SK-N-SH (cell line): ENCODE results near the gene ATP6V1G2. TPM values are rescaled to one million over a fixed set of nuclear protein-coding genes. Genes with fewer than 3 reads are reported as not detected.
"Not testable (repeated sequence)": the region's sequence is repeated elsewhere in the genome, so short reads cannot be mapped to it uniquely, and the experiment has no call there.

Experiments
- CTCF ChIA-PET: fragments of 300-600, 350-600 bp; formaldehyde crosslinking; extraction: SDS; loops from one replicate; lab custom pipeline; 2021; lab: Yijun Ruan, JAX
- POLR2A ChIA-PET: fragments of 350-600 bp; sonication (Branson Sonifier 250); formaldehyde crosslinking; extraction: SDS; loops from one replicate; lab custom pipeline; 2020; ENCODE audit warnings: antibody characterized with exemption, inconsistent platforms; lab: Yijun Ruan, JAX
- DNase-seq: peaks from one replicate; pipeline ENCODE4 v3.0.0; 2012
- H2AFZ ChIP-seq: fragments of 200-600 bp; sonication (generic); 2 replicates; pipeline ENCODE4 v1.8.1; 2016; ENCODE audit warnings: antibody characterized with exemption, mild to moderate bottlenecking, low read depth
- H3F3A ChIP-seq: fragments of 200-600 bp; sonication (generic); replicated peaks from 2 replicates; pipeline ENCODE3; 2016; ENCODE audit warnings: antibody characterized with exemption, mild to moderate bottlenecking; ENCODE audit not compliant: insufficient read depth
- H3K27ac ChIP-seq, 2 experiments: fragments of 200-500 bp in 1 of 2; fragments of 200-600 bp in 1 of 2; sonication (Bioruptor generic) in 1 of 2; sonication (generic), shearing (Covaris generic) in 1 of 2; 2 replicates each; pipeline versions ENCODE4 v1.5.1 to v1.6.1; 2014 to 2016; ENCODE audit warnings: low read depth in 2 of 2, inconsistent platforms in 1 of 2, low read length in 1 of 2, mild to moderate bottlenecking in 1 of 2, mixed read lengths in 1 of 2
- H3K27me3 ChIP-seq: fragments of 200-600 bp; sonication (generic), shearing (Covaris generic); 2 replicates; pipeline ENCODE4 v1.6.1; 2016; ENCODE audit warnings: mixed run types; ENCODE audit not compliant: insufficient read depth
- H3K36me3 ChIP-seq, 2 experiments: fragments of 200-500 bp in 1 of 2; fragments of 200-600 bp in 1 of 2; sonication (Bioruptor generic) in 1 of 2; sonication (generic) in 1 of 2; replicated peaks in 1 of 2; 2 replicates each; pipeline versions ENCODE3 to v1.5.1; 2014 to 2016; ENCODE audit warnings: low read length in 1 of 2, mild to moderate bottlenecking in 1 of 2; ENCODE audit not compliant: insufficient read depth in 2 of 2, control insufficient read depth in 1 of 2
- H3K4me1 ChIP-seq, 2 experiments: fragments of 200-500 bp in 1 of 2; fragments of 200-600 bp in 1 of 2; sonication (Bioruptor generic) in 1 of 2; sonication (generic), shearing (Covaris generic) in 1 of 2; 2 replicates each; pipeline versions ENCODE4 v1.5.1 to v1.6.1; 2014 to 2016; ENCODE audit warnings: low read depth in 1 of 2, low read length in 1 of 2, mixed run types in 1 of 2; ENCODE audit not compliant: insufficient read depth in 2 of 2, control insufficient read depth in 1 of 2
- H3K4me2 ChIP-seq: fragments of 200-600 bp; sonication (generic), shearing (Covaris generic); 2 replicates; pipeline ENCODE4 v1.6.1; 2017; ENCODE audit warnings: mixed run types
- H3K4me3 ChIP-seq, 2 experiments: fragments of 200-500 bp in 1 of 2; fragments of 200-600 bp in 1 of 2; sonication (Bioruptor generic) in 1 of 2; sonication (generic), shearing (Covaris generic) in 1 of 2; 2 replicates each; pipeline versions ENCODE4 v1.5.1 to v1.8.1; 2014 to 2016; ENCODE audit warnings: low read depth in 2 of 2, inconsistent platforms in 1 of 2, low read length in 1 of 2, mild to moderate bottlenecking in 1 of 2, mixed read lengths in 1 of 2, moderate library complexity in 1 of 2
- H3K79me2 ChIP-seq: fragments of 200-600 bp; sonication (generic); 2 replicates; pipeline ENCODE4 v1.8.1; 2017; ENCODE audit warnings: mild to moderate bottlenecking; ENCODE audit not compliant: insufficient read depth
- H3K9ac ChIP-seq: fragments of 200-600 bp; sonication (generic); 2 replicates; pipeline ENCODE4 v1.6.1; 2017; ENCODE audit warnings: mixed run types
- H3K9me2 ChIP-seq: fragments of 200-600 bp; sonication (generic); 2 replicates; pipeline ENCODE4 v1.6.1; 2017; ENCODE audit warnings: mixed run types
- H3K9me3 ChIP-seq: fragments of 200-600 bp; sonication (generic); 2 replicates; pipeline ENCODE4 v1.6.1; 2017; ENCODE audit warnings: mixed run types, mild to moderate bottlenecking, moderate library complexity
- H4K20me1 ChIP-seq: fragments of 200-600 bp; sonication (generic); 2 replicates; pipeline ENCODE4 v1.6.1; 2017; ENCODE audit warnings: mild to moderate bottlenecking, mixed run types; ENCODE audit not compliant: insufficient read depth
- CHD2 ChIP-seq: fragments of 150-350 bp; IDR thresholded peaks from 2 replicates; pipeline ENCODE4 v1.6.1; 2018; ENCODE audit warnings: low read length; ENCODE audit not compliant: partially characterized antibody
- FOSL2 ChIP-seq: IDR thresholded peaks from 2 replicates; pipeline ENCODE4 v1.4.0; 2012; ENCODE audit warnings: low read depth, mild to moderate bottlenecking, moderate library complexity, borderline replicate concordance
- GABPA ChIP-seq: IDR thresholded peaks from 2 replicates; pipeline ENCODE4 v1.4.0; 2012; ENCODE audit warnings: low read depth, mild to moderate bottlenecking
- IRF3 ChIP-seq: fragments of 150-350 bp; IDR thresholded peaks from 2 replicates; pipeline ENCODE4 v1.6.1; 2016; ENCODE audit warnings: mild to moderate bottlenecking, low read depth, low read length
- JUND ChIP-seq: IDR thresholded peaks from 2 replicates; pipeline ENCODE4 v1.4.0; 2012
- MXI1 ChIP-seq: IDR thresholded peaks from 2 replicates; pipeline ENCODE4 v1.6.1; 2012; ENCODE audit warnings: mild to moderate bottlenecking, low read depth, low read length, improper control_type of control experiment
- NRF1 ChIP-seq: IDR thresholded peaks from 2 replicates; pipeline ENCODE4 v1.6.1; 2012; ENCODE audit warnings: low read depth, mild to moderate bottlenecking, low read length
- POLR2AphosphoS5 ChIP-seq: IDR thresholded peaks from 2 replicates; pipeline ENCODE4 v1.6.1; 2012; ENCODE audit warnings: low read depth, low read length
- RAD21 ChIP-seq: IDR thresholded peaks from 2 replicates; pipeline ENCODE4 v1.6.1; 2012; ENCODE audit warnings: mild to moderate bottlenecking, low read length
- RCOR1 ChIP-seq: fragments of 150-350 bp; IDR thresholded peaks from 2 replicates; pipeline ENCODE4 v1.6.1; 2017; ENCODE audit warnings: antibody characterized with exemption, low read length
- REST ChIP-seq: IDR thresholded peaks from 2 replicates; pipeline ENCODE4 v1.6.1; 2012; ENCODE audit warnings: mild to moderate bottlenecking, low read depth, low read length, moderate library complexity
- RXRA ChIP-seq: IDR thresholded peaks from 2 replicates; pipeline ENCODE4 v1.4.0; 2012; ENCODE audit warnings: low read depth, mild to moderate bottlenecking, borderline replicate concordance
- USF2 ChIP-seq: fragments of 150-350 bp; IDR thresholded peaks from 2 replicates; pipeline ENCODE4 v1.6.1; 2017; ENCODE audit warnings: antibody characterized with exemption, low read length, low read depth, borderline replicate concordance
- WGBS: methylation state at CpG from one replicate; pipeline ENCODE4 v1.1.6; 2017; ENCODE audit warnings: low lambda C conversion rate; 5-methylcytosine and 5-hydroxymethylcytosine counted together
- polyA plus RNA-seq, 3 experiments: library from polyadenylated mRNA; depleted of rRNA; stranded (reverse); fragments of >200 nt; gene quantifications; 2 replicates each; pipeline ENCODE4 v1.2.3, GENCODE V29; 2012

ATP6V1G2 gene
- polyA plus RNA-seq, 1 of the 3 experiments (the other 2 are of a cell fraction) = 13.6 TPM

- TF ChIP-seq REST (no peak), NRF1 (no peak), RXRA (no peak), FOSL2 (no peak), RAD21 (no peak), RCOR1 (no peak), IRF3 (no peak)
- TF ChIP-seq, all 33 proteins: peak for 0
Measured at GRCh38 chr6:31521835-31522234, 24.6 kb downstream of the ATP6V1G2 start (continued).

DNA sequence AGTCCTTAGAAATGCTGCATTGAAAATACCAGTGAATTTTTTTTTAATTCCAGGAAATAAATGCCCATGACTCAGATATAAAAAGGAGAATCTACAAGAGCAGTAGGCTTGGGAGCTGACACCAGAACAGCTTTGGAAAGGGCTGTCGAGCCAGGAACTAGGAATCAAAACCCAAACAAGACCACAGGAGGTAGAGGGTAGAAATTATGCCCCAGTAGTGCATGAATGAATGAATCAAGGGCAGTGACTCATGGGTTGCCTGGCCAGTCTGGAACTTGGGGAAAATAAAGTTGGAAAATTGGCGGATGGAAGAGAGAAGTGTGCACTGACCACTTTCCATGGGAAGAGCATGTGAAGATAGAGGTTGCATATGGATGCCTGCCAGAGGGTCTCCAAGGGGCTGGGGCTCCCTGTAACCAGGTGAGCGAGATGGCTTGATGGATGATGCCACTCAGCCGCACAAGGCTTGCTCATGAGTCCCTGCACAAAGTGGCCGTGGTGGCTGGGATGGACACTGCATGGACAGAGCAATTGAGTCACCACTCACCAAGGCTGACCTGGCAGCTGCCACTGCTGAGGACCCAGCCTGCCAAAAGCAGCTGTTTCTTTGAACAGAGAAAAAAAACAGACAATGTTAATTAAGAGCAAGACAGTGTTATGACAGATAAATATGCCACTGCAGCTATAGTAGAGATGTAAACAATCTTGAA is 32.8 kb downstream of the ATP6V1G2 start:
- Histone ChIP-seq H3K4me2 (no peak overlapping the region), H3K4me1 (peaks cover 0 to 3% of the 10 kb centered on the region in 2 experiments; a peak in 1 of 4 replicates), H2AFZ (no peak overlapping the region)
- no peak for TF ChIP-seq GABPA
- TF ChIP-seq, all 33 proteins: peak for 0
- peak overlapping the region in 1 of 2 experiments; percentile 5; a peak in 1 of 4 replicates for H3K27ac ChIP-seq
- CTCF ChIA-PET = interaction anchor here (0.6 kb wide), 1 partner anchor 18 kb away, joined by 3 read pairs; no protein-coding TSS in a partner anchor
- 27% methylated on average over 5 of the region's 5 CpGs for WGBS
- peaks cover 17% of the 10 kb centered on the region; the same call in 1 of the 2 replicates for H3K27me3 ChIP-seq
- H3K36me3 ChIP-seq = no peaks in the 10 kb centered on the region
- H3K79me2 ChIP-seq = no peaks in the 10 kb centered on the region
- no peak for DNase-seq
- H3K9me2 ChIP-seq = no peaks in the 10 kb centered on the region
- H3F3A ChIP-seq = peaks cover 5% of the 10 kb centered on the region
- POLR2A ChIA-PET = no interaction called here
- no peak overlapping the region for H3K9ac ChIP-seq
- H4K20me1 ChIP-seq = no peaks in the 10 kb centered on the region
- H3K9me3 ChIP-seq = no peaks in the 10 kb centered on the region
- no peak overlapping the region for H3K4me3 ChIP-seq

- no peaks in the 10 kb centered on the region for H3K9me2 ChIP-seq
- H3K27me3 ChIP-seq = peaks cover under 1% of the 10 kb centered on the region; the same call in 1 of the 2 replicates
- no peaks in the 10 kb centered on the region for H3K36me3 ChIP-seq
- POLR2A ChIA-PET = no interaction called here
- no peaks in the 10 kb centered on the region for H3K79me2 ChIP-seq
- H3K4me1 ChIP-seq = peaks cover 0 to 3% of the 10 kb centered on the region in 2 experiments; a peak in 1 of 4 replicates
- H3K4me2 ChIP-seq = no peak overlapping the region
- no peak overlapping the region for H2AFZ ChIP-seq
- CTCF ChIA-PET = no interaction called here
- no peak overlapping the region for H3K9ac ChIP-seq
- H3K9me3 ChIP-seq = no peaks in the 10 kb centered on the region
- H3F3A ChIP-seq = peaks cover 5% of the 10 kb centered on the region
- TF ChIP-seq JUND (no peak), CHD2 (no peak), MXI1 (no peak), POLR2AphosphoS5 (no peak), USF2 (no peak)
- TF ChIP-seq, all 33 proteins: peak for 0
- 38% methylated on average over 4 of the region's 4 CpGs for WGBS
- Histone ChIP-seq H3K27ac (no peak overlapping the region), H3K4me3 (no peak overlapping the region), H4K20me1 (no peaks in the 10 kb centered on the region)
- DNase-seq = no peak
Measured at GRCh38 chr6:31510007-31510406, 36.4 kb downstream of the ATP6V1G2 start.

GRCh38 chr6:31509036-31509435 is 37.4 kb downstream of the ATP6V1G2 start:
- H3K27ac ChIP-seq, H3K4me2 ChIP-seq, H3K79me2 ChIP-seq, H3K9me2 ChIP-seq, H3K9me3 ChIP-seq, H3K9ac ChIP-seq, CTCF ChIA-PET, H3K4me3 ChIP-seq, H4K20me1 ChIP-seq, DNase-seq, H3F3A ChIP-seq, H3K4me1 ChIP-seq, H3K27me3 ChIP-seq, H2AFZ ChIP-seq, H3K36me3 ChIP-seq, POLR2A ChIA-PET: not testable (repeated sequence)
- WGBS = 33% methylated on average over 1 of the region's 2 CpGs
